GM18519 (cell line): ENCODE results near the gene TUBAL3.

Experiments used
- ATAC-seq: cut with Tn5 transposase; IDR thresholded peaks from one replicate; pipeline ENCODE4 v1.9.1; 2021; ENCODE audit warnings: mild to moderate bottlenecking, moderate library complexity; ENCODE audit not compliant: unreplicated experiment, low FRiP score

TUBAL3 gene

DNA sequence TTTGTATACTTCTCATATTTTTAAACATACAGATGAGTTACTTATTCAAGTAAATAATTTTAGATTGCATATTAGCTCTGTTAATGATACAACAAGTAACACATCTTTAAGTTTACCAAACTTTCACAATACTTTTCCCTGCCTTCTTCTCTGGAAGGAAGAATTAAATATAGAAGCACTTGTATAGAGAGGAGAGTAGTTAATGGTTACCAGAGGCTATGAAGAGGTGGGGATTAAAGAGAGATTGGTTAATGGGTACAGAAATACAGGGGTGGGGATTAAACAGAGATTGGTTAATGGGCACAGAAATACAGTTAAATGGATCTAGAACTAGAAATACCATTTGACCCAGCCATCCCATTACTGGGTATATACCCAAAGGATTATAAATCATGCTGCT lies 59.9 kb downstream of the TUBAL3 start:
- ATAC-seq: no peak

DNA sequence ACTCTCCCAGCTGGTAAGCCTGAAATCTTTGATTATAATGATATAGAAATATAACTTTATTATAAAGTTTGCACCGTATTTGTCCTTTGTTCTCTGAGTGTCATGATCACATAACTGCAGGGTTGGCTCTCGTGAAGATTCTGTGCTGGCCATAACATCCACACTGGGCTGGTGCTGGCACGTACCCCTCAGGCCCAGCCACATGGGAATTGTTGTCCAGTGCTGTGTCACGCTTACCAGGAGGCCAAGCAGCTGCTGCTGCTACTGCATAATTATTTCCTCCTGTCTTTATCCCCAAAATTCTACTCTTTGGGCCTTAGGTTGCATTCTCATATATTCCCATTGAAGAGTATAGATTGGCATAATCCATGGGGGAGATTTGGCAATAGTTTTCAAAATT lies 60.6 kb downstream of the TUBAL3 start:
- no peak for ATAC-seq

DNA sequence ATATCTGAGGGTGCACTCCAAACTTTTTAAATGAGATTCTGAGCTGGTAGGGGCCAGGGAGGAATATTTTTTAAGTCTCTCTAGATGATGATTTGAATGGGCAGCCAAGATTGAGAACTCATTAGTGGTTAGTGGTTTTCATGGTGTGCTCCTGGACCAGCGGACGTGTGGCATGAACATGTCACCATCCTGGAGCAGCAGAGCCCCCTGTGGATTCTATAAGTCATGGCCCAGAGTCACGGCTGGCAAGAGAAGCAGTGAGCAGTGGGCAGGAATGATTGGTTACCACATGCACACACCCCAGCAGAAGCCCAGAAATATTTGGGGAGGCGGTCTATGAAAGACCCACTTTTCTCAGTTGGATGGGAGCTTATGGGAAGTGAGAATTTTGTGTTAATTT lies 61.1 kb downstream of the TUBAL3 start:
- no peak for ATAC-seq
